ENCODE data around the gene TMTC2.

The TMTC2 gene

GRCh38 chr12:83083616-83084015 lies 396.9 kb downstream of the TMTC2 start:
- no peak overlapping the region for H2AFZ ChIP-seq (ENCODE audit: low read depth)
- no peak overlapping the region for H3K4me3 ChIP-seq (IDR thresholded peaks at IDR 0.05; ENCODE audit: insufficient read depth, low read depth, low read length)
- TF ChIP-seq CTCF (conservative IDR thresholded peaks at IDR 0.05; ENCODE audit: low read depth, low read length), result no peak
- no peaks in the 10 kb centered on the region for H3K27me3 ChIP-seq (ENCODE audit: insufficient read depth, low read depth)
- H4K20me1 ChIP-seq (ENCODE audit: insufficient read depth), result no peaks in the 10 kb centered on the region
- H3K36me3 ChIP-seq (ENCODE audit: insufficient read depth), result no peaks in the 10 kb centered on the region
- no peak overlapping the region for H3K27ac ChIP-seq
- no peak overlapping the region for H3K4me2 ChIP-seq
- H3K79me2 ChIP-seq (ENCODE audit: insufficient read depth, low read depth), result no peaks in the 10 kb centered on the region
- H3K4me1 ChIP-seq (ENCODE audit: low read depth, poor library complexity, severe bottlenecking), result no peaks in the 10 kb centered on the region
- no peak overlapping the region for H3K9ac ChIP-seq

- no peak for TF ChIP-seq CTCF (conservative IDR thresholded peaks at IDR 0.05; ENCODE audit: low read depth, low read length)
- no peaks in the 10 kb centered on the region for H3K79me2 ChIP-seq (ENCODE audit: insufficient read depth, low read depth)
- no peaks in the 10 kb centered on the region for H3K27me3 ChIP-seq (ENCODE audit: insufficient read depth, low read depth)
- no peaks in the 10 kb centered on the region for H3K4me1 ChIP-seq (ENCODE audit: low read depth, poor library complexity, severe bottlenecking)
- H3K4me3 ChIP-seq (IDR thresholded peaks at IDR 0.05; ENCODE audit: insufficient read depth, low read depth, low read length), result no peak overlapping the region
- H3K27ac ChIP-seq, result no peak overlapping the region
- no peaks in the 10 kb centered on the region for H3K36me3 ChIP-seq (ENCODE audit: insufficient read depth)
- no peak overlapping the region for H3K9ac ChIP-seq
- H2AFZ ChIP-seq (ENCODE audit: low read depth), result no peak overlapping the region
- H3K4me2 ChIP-seq, result no peak overlapping the region
- H4K20me1 ChIP-seq (ENCODE audit: insufficient read depth), result no peaks in the 10 kb centered on the region
Measured at GRCh38 chr12:83084516-83085234, 398.0 kb downstream of the TMTC2 start.

- Histone ChIP-seq H3K4me3 (IDR thresholded peaks at IDR 0.05; ENCODE audit: insufficient read depth, low read depth, low read length) (no peak overlapping the region), H3K27me3 (ENCODE audit: insufficient read depth, low read depth) (no peaks in the 10 kb centered on the region), H3K79me2 (ENCODE audit: insufficient read depth, low read depth) (no peaks in the 10 kb centered on the region), H2AFZ (ENCODE audit: low read depth) (no peak overlapping the region), H3K4me2 (no peak overlapping the region), H4K20me1 (ENCODE audit: insufficient read depth) (no peaks in the 10 kb centered on the region), H3K36me3 (ENCODE audit: insufficient read depth) (no peaks in the 10 kb centered on the region), H3K9ac (no peak overlapping the region), H3K4me1 (ENCODE audit: low read depth, poor library complexity, severe bottlenecking) (no peaks in the 10 kb centered on the region), H3K27ac (no peak overlapping the region)
- TF ChIP-seq CTCF (conservative IDR thresholded peaks at IDR 0.05; ENCODE audit: low read depth, low read length), result no peak
Measured at GRCh38 chr12:83086023-83086422, 399.3 kb downstream of the TMTC2 start.

GRCh38 chr12:83089575-83089974 lies 402.9 kb downstream of the TMTC2 start:
- TF ChIP-seq CTCF (conservative IDR thresholded peaks at IDR 0.05; ENCODE audit: low read depth, low read length), result no peak

More at GRCh38 chr12:83089575-83089974, 402.9 kb downstream of the TMTC2 start:
- H3K27me3 ChIP-seq (ENCODE audit: insufficient read depth, low read depth), result no peaks in the 10 kb centered on the region
- H3K9ac ChIP-seq, result no peak overlapping the region
- H3K27ac ChIP-seq, result no peak overlapping the region
- no peaks in the 10 kb centered on the region for H3K4me1 ChIP-seq (ENCODE audit: low read depth, poor library complexity, severe bottlenecking)
- no peaks in the 10 kb centered on the region for H3K36me3 ChIP-seq (ENCODE audit: insufficient read depth)
- H4K20me1 ChIP-seq (ENCODE audit: insufficient read depth), result no peaks in the 10 kb centered on the region
- H3K79me2 ChIP-seq (ENCODE audit: insufficient read depth, low read depth), result no peaks in the 10 kb centered on the region
- H2AFZ ChIP-seq (ENCODE audit: low read depth), result no peak overlapping the region
- H3K4me3 ChIP-seq (IDR thresholded peaks at IDR 0.05; ENCODE audit: insufficient read depth, low read depth, low read length), result no peak overlapping the region
- no peak overlapping the region for H3K4me2 ChIP-seq

Measured in KMS-11 (cell line).